HFF-Myc (cell line): ENCODE data around the gene CCL5.

Experiments
- DNase-seq: peaks from one replicate; pipeline ENCODE4 v3.0.0-alpha.2; 2011; ENCODE audit warnings: low read depth; ENCODE audit errors: extremely low read depth
- H3K4me3 ChIP-seq: replicated peaks from 2 replicates; pipeline ENCODE4 v1.5.1; 2011; ENCODE audit warnings: low read depth, mild to moderate bottlenecking, control low read depth, low read length
- TF ChIP-seq, protein P1 (sequence below): IDR thresholded peaks from 2 replicates; pipeline ENCODE4 v1.5.1; 2012; ENCODE audit warnings: mild to moderate bottlenecking, low read depth, low read length, control low read depth; ENCODE audit errors: missing control alignments

Gene CCL5

DNA sequence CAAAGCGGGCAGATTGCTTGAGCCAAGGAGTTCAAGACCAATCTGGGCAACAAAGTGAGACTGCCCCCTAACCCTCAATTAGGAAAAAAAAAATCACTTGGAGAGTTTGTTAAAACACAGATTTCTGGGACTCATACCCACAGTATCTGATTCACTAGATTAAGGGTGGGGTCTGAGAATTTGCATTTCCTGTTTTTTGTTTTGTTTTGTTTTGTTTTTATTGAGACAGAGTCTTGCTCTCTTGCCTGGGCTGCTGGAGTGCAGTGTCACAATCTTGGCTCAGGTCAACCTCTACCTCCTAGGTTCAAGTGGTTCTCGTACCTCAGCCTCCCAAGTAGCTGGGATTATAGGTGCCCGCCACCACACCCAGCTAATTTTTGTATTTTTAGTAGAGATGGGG, 12.6 kb downstream of the CCL5 start:
- TF ChIP-seq, protein P1, sequence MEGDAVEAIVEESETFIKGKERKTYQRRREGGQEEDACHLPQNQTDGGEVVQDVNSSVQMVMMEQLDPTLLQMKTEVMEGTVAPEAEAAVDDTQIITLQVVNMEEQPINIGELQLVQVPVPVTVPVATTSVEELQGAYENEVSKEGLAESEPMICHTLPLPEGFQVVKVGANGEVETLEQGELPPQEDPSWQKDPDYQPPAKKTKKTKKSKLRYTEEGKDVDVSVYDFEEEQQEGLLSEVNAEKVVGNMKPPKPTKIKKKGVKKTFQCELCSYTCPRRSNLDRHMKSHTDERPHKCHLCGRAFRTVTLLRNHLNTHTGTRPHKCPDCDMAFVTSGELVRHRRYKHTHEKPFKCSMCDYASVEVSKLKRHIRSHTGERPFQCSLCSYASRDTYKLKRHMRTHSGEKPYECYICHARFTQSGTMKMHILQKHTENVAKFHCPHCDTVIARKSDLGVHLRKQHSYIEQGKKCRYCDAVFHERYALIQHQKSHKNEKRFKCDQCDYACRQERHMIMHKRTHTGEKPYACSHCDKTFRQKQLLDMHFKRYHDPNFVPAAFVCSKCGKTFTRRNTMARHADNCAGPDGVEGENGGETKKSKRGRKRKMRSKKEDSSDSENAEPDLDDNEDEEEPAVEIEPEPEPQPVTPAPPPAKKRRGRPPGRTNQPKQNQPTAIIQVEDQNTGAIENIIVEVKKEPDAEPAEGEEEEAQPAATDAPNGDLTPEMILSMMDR: no peak
- DNase-seq: no peak
- H3K4me3 ChIP-seq: no peak overlapping the region

DNA sequence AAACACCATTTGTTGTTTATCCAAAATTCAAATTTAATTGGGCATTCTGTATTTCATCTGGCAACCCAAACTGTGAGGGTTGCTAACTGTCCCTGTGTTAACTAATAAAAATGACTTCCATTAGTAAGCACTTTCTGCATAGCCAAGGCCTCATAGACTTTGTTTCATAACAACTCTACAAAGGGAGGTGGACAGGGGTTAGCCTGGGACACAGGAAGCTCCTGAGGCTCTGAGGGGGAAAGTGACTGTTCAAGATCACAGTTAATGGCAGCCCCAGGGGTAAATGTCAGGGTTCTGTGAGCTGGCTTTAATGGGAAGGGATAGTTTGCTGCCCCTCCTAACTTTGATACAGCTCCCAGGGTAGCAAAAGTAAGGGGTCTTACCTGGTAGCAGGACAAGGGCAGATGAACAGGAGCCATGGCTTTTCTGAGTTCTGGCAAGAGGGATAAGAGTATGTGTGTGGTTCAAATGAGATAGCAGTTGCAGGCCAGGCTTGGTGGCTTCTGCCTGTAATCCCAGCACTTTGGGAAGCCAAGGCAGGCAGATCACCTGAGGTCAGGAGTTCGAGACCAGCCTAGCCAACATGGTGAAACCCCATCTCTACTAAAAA, 13.7 kb downstream of the CCL5 start:
- TF ChIP-seq, protein P1: no peak
- no peak for DNase-seq
- no peak overlapping the region for H3K4me3 ChIP-seq

DNA sequence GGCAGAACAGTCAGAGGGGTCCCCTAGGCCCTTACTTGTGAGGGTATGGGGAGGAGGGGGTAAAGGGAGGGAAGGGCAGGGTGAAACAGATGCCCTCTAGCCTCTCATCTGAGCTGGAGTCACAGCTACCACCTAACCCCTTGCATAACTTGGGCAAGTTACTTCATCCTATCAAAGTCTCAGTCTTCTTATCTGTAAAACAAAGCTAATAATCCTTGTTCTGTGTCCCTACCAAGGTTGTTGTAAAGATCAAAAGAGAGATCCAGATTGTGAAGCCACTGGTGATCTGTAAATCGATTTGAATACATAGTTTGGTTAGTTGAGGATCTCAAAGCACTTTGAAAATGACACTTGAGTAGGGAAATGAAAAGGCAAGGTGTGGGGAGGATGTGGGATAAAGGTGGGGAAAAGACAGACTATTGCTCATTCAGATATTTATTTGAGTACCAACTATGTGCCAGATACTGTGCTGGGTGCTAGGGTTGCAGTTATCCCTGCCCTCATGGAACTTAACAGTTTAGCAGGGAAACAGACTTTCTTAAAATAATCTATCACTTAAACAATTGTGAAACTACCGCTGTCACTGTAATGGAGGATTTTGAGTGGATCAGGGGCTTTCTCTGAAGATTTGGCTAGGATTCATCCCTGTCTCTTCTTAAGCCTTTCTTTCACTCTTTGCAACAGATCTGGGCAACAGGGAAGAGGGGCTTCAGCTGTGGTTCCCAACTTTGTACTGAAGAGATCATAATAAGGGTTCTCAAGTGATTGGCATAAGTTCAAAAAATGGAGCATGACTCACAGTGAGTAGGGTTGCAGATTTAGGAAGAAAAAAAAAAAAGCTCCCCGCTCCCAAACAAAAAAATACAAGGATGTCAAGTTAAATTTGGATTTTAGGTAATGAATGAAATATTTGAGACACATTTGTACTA, 14.5 kb downstream of the CCL5 start:
- TF ChIP-seq, protein P1: no peak
- no peak overlapping the region for H3K4me3 ChIP-seq
- DNase-seq: no peak

DNA sequence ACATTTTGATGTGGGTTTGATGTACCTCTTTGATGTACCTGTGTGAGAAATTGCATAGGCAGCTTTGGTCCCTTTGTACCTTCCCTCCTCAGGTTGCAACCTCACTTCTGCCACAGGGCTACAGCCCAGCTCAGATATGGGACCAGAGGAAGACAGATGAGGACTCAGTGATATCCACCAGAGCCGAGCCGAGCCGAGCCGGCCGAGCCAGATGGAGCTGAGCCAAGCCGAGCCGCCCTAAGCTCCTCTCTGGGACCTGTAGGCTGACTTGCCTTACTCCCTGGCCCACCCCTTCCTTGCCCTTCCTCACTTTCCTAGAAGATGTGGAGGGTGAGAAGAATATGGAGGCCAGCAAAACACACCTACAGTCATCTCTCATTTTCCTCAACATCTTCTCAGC, 15.3 kb downstream of the CCL5 start:
- TF ChIP-seq, protein P1: no peak
- no peak overlapping the region for H3K4me3 ChIP-seq
- DNase-seq: no peak

DNA sequence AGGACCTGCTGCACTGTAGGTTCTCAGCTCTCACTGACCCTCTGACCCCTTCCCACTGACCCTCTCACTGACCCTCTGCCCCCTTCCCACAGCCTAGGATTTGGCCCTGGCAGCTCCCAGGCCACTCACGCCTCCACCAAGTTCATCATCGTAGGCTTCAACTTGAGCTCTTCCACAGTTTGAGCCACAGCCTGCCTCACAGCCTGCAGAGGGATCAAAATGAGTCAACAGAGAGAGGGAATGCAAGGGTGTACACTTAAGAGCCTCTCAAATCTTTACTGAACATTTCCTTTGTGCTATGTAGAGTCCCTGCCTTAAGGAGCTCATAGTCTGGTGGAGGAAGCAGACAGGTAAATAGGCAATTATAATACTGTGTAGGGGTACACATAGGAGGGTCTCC, 23.6 kb downstream of the CCL5 start:
- TF ChIP-seq, protein P1: no peak

DNA sequence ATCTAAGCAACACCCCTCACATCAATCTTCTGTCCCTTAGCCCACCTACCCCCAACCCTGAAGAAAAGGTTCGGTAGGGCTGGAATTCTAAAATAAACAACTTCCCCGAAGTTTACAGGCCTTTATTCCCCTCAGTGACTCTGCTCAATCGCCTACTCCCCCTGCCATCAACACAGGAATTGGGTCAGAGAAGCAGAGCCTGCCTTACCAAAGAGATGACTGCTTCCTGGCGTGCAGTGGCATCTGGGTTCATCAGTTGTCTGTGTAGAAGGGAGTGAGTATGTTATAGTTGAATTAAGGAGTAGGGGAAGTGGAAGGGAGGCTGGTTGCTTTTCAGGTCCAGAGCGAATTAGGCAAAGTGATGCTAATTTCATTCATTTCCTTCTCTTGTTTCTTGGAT, 24.2 kb downstream of the CCL5 start:
- no peak for DNase-seq
- no peak overlapping the region for H3K4me3 ChIP-seq
- TF ChIP-seq, protein P1: no peak

More for the DNA sequence above, 23.6 kb downstream of the CCL5 start:
- DNase-seq: no peak
- H3K4me3 ChIP-seq: no peak overlapping the region
